ENCODE data around the gene MICU2.

GRCh38 chr13:21501686-21502085 lies 102.3 kb downstream of the MICU2 start:
- TF ChIP-seq, protein P1, sequence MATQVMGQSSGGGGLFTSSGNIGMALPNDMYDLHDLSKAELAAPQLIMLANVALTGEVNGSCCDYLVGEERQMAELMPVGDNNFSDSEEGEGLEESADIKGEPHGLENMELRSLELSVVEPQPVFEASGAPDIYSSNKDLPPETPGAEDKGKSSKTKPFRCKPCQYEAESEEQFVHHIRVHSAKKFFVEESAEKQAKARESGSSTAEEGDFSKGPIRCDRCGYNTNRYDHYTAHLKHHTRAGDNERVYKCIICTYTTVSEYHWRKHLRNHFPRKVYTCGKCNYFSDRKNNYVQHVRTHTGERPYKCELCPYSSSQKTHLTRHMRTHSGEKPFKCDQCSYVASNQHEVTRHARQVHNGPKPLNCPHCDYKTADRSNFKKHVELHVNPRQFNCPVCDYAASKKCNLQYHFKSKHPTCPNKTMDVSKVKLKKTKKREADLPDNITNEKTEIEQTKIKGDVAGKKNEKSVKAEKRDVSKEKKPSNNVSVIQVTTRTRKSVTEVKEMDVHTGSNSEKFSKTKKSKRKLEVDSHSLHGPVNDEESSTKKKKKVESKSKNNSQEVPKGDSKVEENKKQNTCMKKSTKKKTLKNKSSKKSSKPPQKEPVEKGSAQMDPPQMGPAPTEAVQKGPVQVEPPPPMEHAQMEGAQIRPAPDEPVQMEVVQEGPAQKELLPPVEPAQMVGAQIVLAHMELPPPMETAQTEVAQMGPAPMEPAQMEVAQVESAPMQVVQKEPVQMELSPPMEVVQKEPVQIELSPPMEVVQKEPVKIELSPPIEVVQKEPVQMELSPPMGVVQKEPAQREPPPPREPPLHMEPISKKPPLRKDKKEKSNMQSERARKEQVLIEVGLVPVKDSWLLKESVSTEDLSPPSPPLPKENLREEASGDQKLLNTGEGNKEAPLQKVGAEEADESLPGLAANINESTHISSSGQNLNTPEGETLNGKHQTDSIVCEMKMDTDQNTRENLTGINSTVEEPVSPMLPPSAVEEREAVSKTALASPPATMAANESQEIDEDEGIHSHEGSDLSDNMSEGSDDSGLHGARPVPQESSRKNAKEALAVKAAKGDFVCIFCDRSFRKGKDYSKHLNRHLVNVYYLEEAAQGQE (IDR thresholded peaks at IDR 0.05; ENCODE audit: borderline replicate concordance) = no peak
- no peak for TF ChIP-seq CTCF (IDR thresholded peaks at IDR 0.05; ENCODE audit: poor library complexity, severe bottlenecking)
- no peak for TF ChIP-seq RAD21 (conservative IDR thresholded peaks at IDR 0.05)
- no peak for TF ChIP-seq EP300 (conservative IDR thresholded peaks at IDR 0.05; ENCODE audit: poor library complexity, severe bottlenecking)
- no peak for TF ChIP-seq POLR2AphosphoS5 (IDR thresholded peaks at IDR 0.05)
- TF ChIP-seq TAF1 (IDR thresholded peaks at IDR 0.05; ENCODE audit: low read depth) = no peak

All from neural cell (in vitro differentiated cells).